Measurements from ENCODE around the gene HPSE. TPM values are rescaled to one million over a fixed set of nuclear protein-coding genes. Genes with fewer than 3 reads are reported as not detected.
"Not testable (repeated sequence)": the region's sequence is repeated elsewhere in the genome, so short reads cannot be mapped to it uniquely, and the experiment has no call there.

Gene HPSE
- total RNA-seq, 1 experiment from 2014 or later: 5.1 TPM

GRCh38 chr4:83326546-83326945, 8.1 kb downstream of the HPSE start:
- no TSS peak for BruUV-seq (replicated peaks)
- Mint-ChIP-seq H3K27ac (ENCODE audit: unreplicated experiment) (no peak overlapping the region), H3K4me1 (ENCODE audit: low read depth, unreplicated experiment) (no peaks in the 10 kb centered on the region), H3K4me3 (ENCODE audit: low read depth, unreplicated experiment) (no peak overlapping the region), H3K9me3 (ENCODE audit: low read depth, unreplicated experiment) (no peaks in the 10 kb centered on the region), H3K36me3 (ENCODE audit: insufficient read depth, unreplicated experiment) (no peaks in the 10 kb centered on the region), H3K27me3 (ENCODE audit: unreplicated experiment) (no peaks in the 10 kb centered on the region)
- CTCF ChIA-PET: interaction anchor here (0.6 kb wide), 1 partner anchor 157 kb away, joined by 3 read pairs; no protein-coding TSS in a partner anchor
- no peak for TF ChIP-seq CTCF (IDR thresholded peaks at IDR 0.05; ENCODE audit: unreplicated experiment)
- no peak for DNase-seq
- intact Hi-C loops (cut with micrococcal nuclease; ENCODE audit: unreplicated experiment): no loop called here

GRCh38 chr4:83325306-83325705, 9.3 kb downstream of the HPSE start:
- BruUV-seq (replicated peaks); H3K36me3 Mint-ChIP-seq (ENCODE audit: insufficient read depth, unreplicated experiment); H3K4me1 Mint-ChIP-seq (ENCODE audit: low read depth, unreplicated experiment); DNase-seq; CTCF ChIA-PET; H3K27me3 Mint-ChIP-seq (ENCODE audit: unreplicated experiment); H3K4me3 Mint-ChIP-seq (ENCODE audit: low read depth, unreplicated experiment); intact Hi-C loops (cut with micrococcal nuclease; ENCODE audit: unreplicated experiment); H3K9me3 Mint-ChIP-seq (ENCODE audit: low read depth, unreplicated experiment); H3K27ac Mint-ChIP-seq (ENCODE audit: unreplicated experiment): not testable (repeated sequence)

GRCh38 chr4:83323136-83323535, 11.5 kb downstream of the HPSE start:
- no peak overlapping the region for H3K4me3 Mint-ChIP-seq (ENCODE audit: low read depth, unreplicated experiment)
- no peaks in the 10 kb centered on the region for H3K36me3 Mint-ChIP-seq (ENCODE audit: insufficient read depth, unreplicated experiment)
- no peak for DNase-seq
- TF ChIP-seq CTCF (IDR thresholded peaks at IDR 0.05; ENCODE audit: unreplicated experiment): no peak
- no peaks in the 10 kb centered on the region for H3K27me3 Mint-ChIP-seq (ENCODE audit: unreplicated experiment)
- H3K4me1 Mint-ChIP-seq (ENCODE audit: low read depth, unreplicated experiment): no peaks in the 10 kb centered on the region
- CTCF ChIA-PET: no interaction called here
- H3K9me3 Mint-ChIP-seq (ENCODE audit: low read depth, unreplicated experiment): no peaks in the 10 kb centered on the region
- intact Hi-C loops (cut with micrococcal nuclease; ENCODE audit: unreplicated experiment): no loop called here
- no TSS peak for BruUV-seq (replicated peaks)
- no peak overlapping the region for H3K27ac Mint-ChIP-seq (ENCODE audit: unreplicated experiment)

GRCh38 chr4:83320548-83320947, 14.1 kb downstream of the HPSE start:
- Mint-ChIP-seq H3K4me3 (ENCODE audit: low read depth, unreplicated experiment) (no peak overlapping the region), H3K27ac (ENCODE audit: unreplicated experiment) (no peak overlapping the region), H3K36me3 (ENCODE audit: insufficient read depth, unreplicated experiment) (no peaks in the 10 kb centered on the region), H3K4me1 (ENCODE audit: low read depth, unreplicated experiment) (no peaks in the 10 kb centered on the region), H3K27me3 (ENCODE audit: unreplicated experiment) (no peaks in the 10 kb centered on the region), H3K9me3 (ENCODE audit: low read depth, unreplicated experiment) (no peaks in the 10 kb centered on the region)
- CTCF ChIA-PET: interaction anchor here (0.7 kb wide), 1 partner anchor 108 kb away, joined by 3 read pairs; no protein-coding TSS in a partner anchor
- TF ChIP-seq CTCF (IDR thresholded peaks at IDR 0.05; ENCODE audit: unreplicated experiment): no peak
- intact Hi-C loops (cut with micrococcal nuclease; ENCODE audit: unreplicated experiment): no loop called here
- BruUV-seq (replicated peaks): no TSS peak
- DNase-seq: no peak

- no TSS peak for BruUV-seq (replicated peaks)
- H3K4me3 Mint-ChIP-seq (ENCODE audit: low read depth, unreplicated experiment): no peak overlapping the region
- H3K27ac Mint-ChIP-seq (ENCODE audit: unreplicated experiment): no peak overlapping the region
- no peaks in the 10 kb centered on the region for H3K27me3 Mint-ChIP-seq (ENCODE audit: unreplicated experiment)
- intact Hi-C loops (cut with micrococcal nuclease; ENCODE audit: unreplicated experiment): no loop called here
- CTCF ChIA-PET: no interaction called here
- H3K36me3 Mint-ChIP-seq (ENCODE audit: insufficient read depth, unreplicated experiment): no peaks in the 10 kb centered on the region
- no peaks in the 10 kb centered on the region for H3K4me1 Mint-ChIP-seq (ENCODE audit: low read depth, unreplicated experiment)
- DNase-seq: no peak
- H3K9me3 Mint-ChIP-seq (ENCODE audit: low read depth, unreplicated experiment): no peaks in the 10 kb centered on the region
- no peak for TF ChIP-seq CTCF (IDR thresholded peaks at IDR 0.05; ENCODE audit: unreplicated experiment)
These were observed 16.0 kb downstream of the HPSE start for GRCh38 chr4:83318666-83319065.
